Heart right ventricle (tissue), 16 donors: ENCODE data around the gene SLC16A3. TPM values are rescaled to one million over a fixed set of nuclear protein-coding genes. Genes with fewer than 3 reads are reported as not detected.

Experiments used
- ATAC-seq, 8 donors: fragments of 200-7000 bp; cut with Tn5 transposase; one replicate each; pipeline ENCODE4 v1.9.1; 2020; ENCODE audit warnings: mild to moderate bottlenecking in 8 of 8, moderate library complexity in 8 of 8, moderate number of reproducible peaks in 1 of 8
- DNase-seq, 2 donors: peaks; one replicate each; pipeline ENCODE4 v3.0.0-alpha.2; 2020
- H3K27ac ChIP-seq, 10 donors: fragments of 200-600 bp; sonication (generic) in 2 of 10; one replicate each; pipeline versions ENCODE4 v1.5.0 to v1.8.0; 2020 to 2022; ENCODE audit warnings: mild to moderate bottlenecking in 3 of 10
- H3K27me3 ChIP-seq, 7 donors: fragments of 200-600 bp; one replicate each; pipeline ENCODE4 v1.8.0; 2021 to 2022; ENCODE audit warnings: mild to moderate bottlenecking in 2 of 7
- H3K36me3 ChIP-seq, 9 donors: fragments of 200-600 bp; sonication (generic) in 1 of 9; one replicate each; pipeline versions ENCODE4 v1.5.0 to v1.8.0; 2020 to 2022; ENCODE audit warnings: mild to moderate bottlenecking in 2 of 9
- H3K4me1 ChIP-seq, 9 donors: fragments of 200-600 bp; sonication (generic) in 1 of 9; one replicate each; pipeline versions ENCODE4 v1.5.0 to v1.8.0; 2020 to 2022; ENCODE audit warnings: mild to moderate bottlenecking in 4 of 9
- H3K4me3 ChIP-seq, 10 donors: fragments of 200-600 bp; sonication (generic) in 2 of 10; one replicate each; pipeline versions ENCODE4 v1.5.0 to v1.8.0; 2020 to 2022; ENCODE audit warnings: mild to moderate bottlenecking in 7 of 10, moderate library complexity in 2 of 10
- H3K9me3 ChIP-seq, 11 donors: fragments of 200-600 bp in 10 of 11; sonication (generic) in 2 of 11; one replicate each; pipeline versions ENCODE4 v1.5.0 to v1.8.0; 2013 to 2022; ENCODE audit warnings: mild to moderate bottlenecking in 2 of 11, control low read depth in 1 of 11, moderate library complexity in 1 of 11
- CTCF ChIP-seq, 9 donors: fragments of 200-600 bp; sonication (generic) in 2 of 9; IDR thresholded peaks; one replicate each; pipeline versions ENCODE4 v1.5.0 to v1.8.0; 2021 to 2022; ENCODE audit warnings: antibody characterized with exemption in 9 of 9, mild to moderate bottlenecking in 5 of 9, moderate library complexity in 1 of 9
- WGBS, 2 donors: extraction: QIAGEN DNeasy Blood & Tissue Kit; methylation state at CpG; one replicate each; pipeline ENCODE4 v1.1.7; 2013; ENCODE audit warnings: inconsistent platforms in 1 of 2; 5-methylcytosine and 5-hydroxymethylcytosine counted together
- intact Hi-C, 10 donors: fragments of 100-400 bp; cut with DNase I; formaldehyde crosslinking; loops; one replicate each; pipeline versions ENCODE4 v1.11.1 to v1.14.2; 2022
- polyA plus RNA-seq, 2 donors: library from polyadenylated mRNA; stranded (reverse); fragments of 200-250 nt; gene quantifications; one replicate each; pipeline ENCODE4 v1.2.3, GENCODE V29; 2013
- total RNA-seq, 10 donors: library from RNA; stranded (reverse); fragmentation: NEBNext Ultra II Directional in 3 of 10; extraction: Animal tissue kit (Norgen Biotek cat#: 25700) in 3 of 10; gene quantifications; one replicate each; pipeline versions ENCODE4 v1.2.1 to v1.2.4, GENCODE V29; 2021 to 2023
- donor health status: Arrhythmogenic right ventricular cardiomyopathy.
- donor health status: ischemic (EF 13 %, LVEDD 7.1; RV severe dilation, severe dysfunction).
- donor health status: healthy with polysubstance abuse.
- donor health status: DM: no; HTN: yes; CAD: no.
- donor health status: DM: no; HTN: no; CAD: no.
- donor health status: ischemic (EF 25% LVEDD 6.9; RV normal size, moderate dysfunction).
- donor health status: ischemic (EF 25% LVEDD 5.7; RV mildly dilated, moderate dysfunction).
- donor health status: healthy.
- donor health status: DM: yes; HTN: yes; CAD: no.
- donor health status: Ischemic cardiomyopathy.
- donor health status: ischemic (EF 35%, LVEDD 5.7; RV mildly dilated, moderate dysfunction).
- donor health status: nonischemic (EF 11% LVEDD 7.7; RV severe dilation, severe dysfunction).
- donor health status: DM: yes; HTN: yes; CAD: no.
- donor health status: PGD.
- donor health status: ischemic (EF 29% LVEDD 5.4; RV normal size, mild dysfunction).
- donor health status: nonischemic (EF 23%, LVEDD 6.1; RV moderate dilation, normal function).

The SLC16A3 gene
- total and polyA plus RNA-seq, 12 donors = 4.8 to 65.3 (median 10.1) TPM

GRCh38 chr17:82213251-82214011, 15.4 kb upstream of the SLC16A3 start:
- intact Hi-C loops = no loop called here
- DNase-seq = no peak
- H3K27ac ChIP-seq = peak overlapping the region; percentile 45 to 97 (median 82)

GRCh38 chr17:82214012-82214628, 14.7 kb upstream of the SLC16A3 start:
- Histone ChIP-seq H3K4me3 (no peak overlapping the region), H3K27ac (peak overlapping the region in 1 of 10 donors; percentile 96), H3K27me3 (no peaks in the 10 kb centered on the region), H3K4me1 (peaks cover 11 to 67% (median 32%) of the 10 kb centered on the region in 9 donors), H3K9me3 (no peaks in the 10 kb centered on the region), H3K36me3 (no peaks in the 10 kb centered on the region)
- TF ChIP-seq CTCF (IDR thresholded peaks at IDR 0.05) = no peak
- intact Hi-C loops = no loop called here
- DNase-seq = no peak
- no peak for ATAC-seq
- 84 to 88% methylated on average over 11 of the region's 11 CpGs for WGBS, 2 donors

More at GRCh38 chr17:82213251-82214011, 15.4 kb upstream of the SLC16A3 start:
- peaks cover 11 to 60% (median 32%) of the 10 kb centered on the region in 9 donors for H3K4me1 ChIP-seq
- TF ChIP-seq CTCF (IDR thresholded peaks at IDR 0.05) = no peak
- peak; percentile 23 to 57 (median 32) for ATAC-seq
- no peaks in the 10 kb centered on the region for H3K9me3 ChIP-seq
- H3K36me3 ChIP-seq = no peaks in the 10 kb centered on the region
- 7 to 8% methylated on average over 36 to 37 of the region's 37 CpGs for WGBS, 2 donors
- H3K27me3 ChIP-seq = no peaks in the 10 kb centered on the region
- peak overlapping the region; percentile 75 to 99 (median 95) for H3K4me3 ChIP-seq

GRCh38 chr17:82215095-82215971, 13.5 kb upstream of the SLC16A3 start:
- H3K4me3 ChIP-seq = no peak overlapping the region
- peak overlapping the region in 3 of 10 donors; percentile 82 to 96 (median 82) for H3K27ac ChIP-seq
- no peaks in the 10 kb centered on the region for H3K9me3 ChIP-seq
- no peaks in the 10 kb centered on the region for H3K27me3 ChIP-seq
- intact Hi-C loops = no loop called here
- peaks cover 11 to 75% (median 32%) of the 10 kb centered on the region in 9 donors for H3K4me1 ChIP-seq
- no peak for DNase-seq
- TF ChIP-seq CTCF (IDR thresholded peaks at IDR 0.05) = no peak
- 82 to 84% methylated on average over 20 to 25 of the region's 25 CpGs for WGBS, 2 donors
- ATAC-seq = no peak
- no peaks in the 10 kb centered on the region for H3K36me3 ChIP-seq

GRCh38 chr17:82215972-82216300, 12.9 kb upstream of the SLC16A3 start:
- no peak for TF ChIP-seq CTCF (IDR thresholded peaks at IDR 0.05)
- peak overlapping the region in 1 of 10 donors; percentile 28 for H3K4me3 ChIP-seq
- WGBS, 2 donors = 90 to 93% methylated on average over 12 of the region's 12 CpGs
- no peaks in the 10 kb centered on the region for H3K36me3 ChIP-seq
- DNase-seq (no peak), ATAC-seq (no peak)
- no peaks in the 10 kb centered on the region for H3K27me3 ChIP-seq
- H3K9me3 ChIP-seq = no peaks in the 10 kb centered on the region
- peak overlapping the region in 8 of 10 donors; percentile 29 to 96 (median 76) for H3K27ac ChIP-seq
- intact Hi-C loops = no loop called here
- peaks cover 11 to 75% (median 32%) of the 10 kb centered on the region in 9 donors for H3K4me1 ChIP-seq
